ENCODE results near the gene RSAD2.

GRCh38 chr2:6916736-6917070, 39.1 kb downstream of the RSAD2 start:
- no peak for TF ChIP-seq CTCF (IDR thresholded peaks at IDR 0.05; ENCODE audit: insufficient read depth, low read depth, low read length)
- no peak for TF ChIP-seq EZH2 (IDR thresholded peaks at IDR 0.05; ENCODE audit: insufficient read depth, low read length)

Measured in astrocyte (in vitro differentiated cells and primary cell).